Parathyroid adenoma (tissue), 2 donors: ENCODE results near the gene ENOX1.

Source experiments
- H2AFZ ChIP-seq: fragments of 300-600 bp; sonication (generic); one replicate; pipeline ENCODE4 v1.7.0; 2017; ENCODE audit warnings: antibody characterized with exemption, mild to moderate bottlenecking
- H3K27ac ChIP-seq: fragments of 300-600 bp; sonication (generic); one replicate; pipeline ENCODE4 v1.7.0; 2017
- H3K27me3 ChIP-seq: fragments of 300-600 bp; sonication (generic); one replicate; pipeline ENCODE4 v1.7.0; 2017; ENCODE audit warnings: low read length; ENCODE audit not compliant: control insufficient read depth, insufficient read depth
- H3K36me3 ChIP-seq: fragments of 300-600 bp; sonication (generic); one replicate; pipeline ENCODE4 v1.7.0; 2017; ENCODE audit warnings: low read length; ENCODE audit not compliant: control insufficient read depth, insufficient read depth
- H3K4me1 ChIP-seq: fragments of 300-600 bp; sonication (generic); one replicate; pipeline ENCODE4 v1.7.0; 2017; ENCODE audit warnings: control low read depth
- H3K4me2 ChIP-seq: fragments of 300-600 bp; sonication (generic); one replicate; pipeline ENCODE4 v1.7.0; 2017; ENCODE audit warnings: low read length
- H3K4me3 ChIP-seq: fragments of 300-600 bp; sonication (generic); one replicate; pipeline ENCODE4 v1.7.0; 2017; ENCODE audit warnings: low read depth, low read length
- H3K79me2 ChIP-seq: fragments of 300-600 bp; sonication (generic); one replicate; pipeline ENCODE4 v1.7.0; 2017; ENCODE audit warnings: control low read depth
- H3K9ac ChIP-seq: fragments of 300-600 bp; sonication (generic); one replicate; pipeline ENCODE4 v1.7.0; 2017; ENCODE audit warnings: mild to moderate bottlenecking
- H3K9me3 ChIP-seq: fragments of 300-600 bp; sonication (generic); one replicate; pipeline ENCODE4 v1.7.0; 2017; ENCODE audit warnings: low read length; ENCODE audit not compliant: control insufficient read depth
- CTCF ChIP-seq: fragments of 300-600 bp; sonication (generic); IDR thresholded peaks from one replicate; pipeline ENCODE4 v1.7.0; 2017; ENCODE audit warnings: antibody characterized with exemption, mild to moderate bottlenecking
- donor health status: primary hyperparathyroidism.

ENOX1 gene

GRCh38 chr13:43240278-43240677 is 546.5 kb downstream of the ENOX1 start:
- no peak for TF ChIP-seq CTCF
- no peak overlapping the region for H3K27ac ChIP-seq
- no peak overlapping the region for H3K9ac ChIP-seq
- H2AFZ ChIP-seq = no peak overlapping the region
- no peaks in the 10 kb centered on the region for H3K27me3 ChIP-seq
- no peaks in the 10 kb centered on the region for H3K79me2 ChIP-seq
- no peaks in the 10 kb centered on the region for H3K9me3 ChIP-seq
- no peaks in the 10 kb centered on the region for H3K4me1 ChIP-seq
- H3K4me2 ChIP-seq = no peak overlapping the region
- no peak overlapping the region for H3K4me3 ChIP-seq
- no peaks in the 10 kb centered on the region for H3K36me3 ChIP-seq

- no peaks in the 10 kb centered on the region for H3K36me3 ChIP-seq
- TF ChIP-seq CTCF = no peak
- H3K9me3 ChIP-seq = no peaks in the 10 kb centered on the region
- H3K4me1 ChIP-seq = no peaks in the 10 kb centered on the region
- H3K27ac ChIP-seq = no peak overlapping the region
- no peak overlapping the region for H3K9ac ChIP-seq
- H3K27me3 ChIP-seq = no peaks in the 10 kb centered on the region
- H3K79me2 ChIP-seq = no peaks in the 10 kb centered on the region
- no peak overlapping the region for H2AFZ ChIP-seq
- no peak overlapping the region for H3K4me3 ChIP-seq
- no peak overlapping the region for H3K4me2 ChIP-seq
Measured at GRCh38 chr13:43239275-43239840, 547.4 kb downstream of the ENOX1 start.

- no peaks in the 10 kb centered on the region for H3K4me1 ChIP-seq
Measured at GRCh38 chr13:43238341-43239083, 548.3 kb downstream of the ENOX1 start.

GRCh38 chr13:43237616-43238015 is 549.2 kb downstream of the ENOX1 start:
- Histone ChIP-seq H3K4me2 (no peak overlapping the region), H3K27ac (no peak overlapping the region), H3K9ac (no peak overlapping the region), H3K36me3 (no peaks in the 10 kb centered on the region), H3K27me3 (no peaks in the 10 kb centered on the region), H3K79me2 (no peaks in the 10 kb centered on the region), H3K4me3 (no peak overlapping the region), H3K9me3 (no peaks in the 10 kb centered on the region), H2AFZ (no peak overlapping the region), H3K4me1 (no peaks in the 10 kb centered on the region)
- no peak for TF ChIP-seq CTCF

More at GRCh38 chr13:43238341-43239083, 548.3 kb downstream of the ENOX1 start:
- TF ChIP-seq CTCF = no peak
- H3K36me3 ChIP-seq = no peaks in the 10 kb centered on the region
- H3K4me2 ChIP-seq = no peak overlapping the region
- no peak overlapping the region for H3K4me3 ChIP-seq
- H3K9ac ChIP-seq = no peak overlapping the region
- no peaks in the 10 kb centered on the region for H3K9me3 ChIP-seq
- no peak overlapping the region for H2AFZ ChIP-seq
- H3K27me3 ChIP-seq = no peaks in the 10 kb centered on the region
- H3K27ac ChIP-seq = no peak overlapping the region
- H3K79me2 ChIP-seq = no peaks in the 10 kb centered on the region

GRCh38 chr13:43235028-43235427 is 551.7 kb downstream of the ENOX1 start:
- H3K9me3 ChIP-seq = no peaks in the 10 kb centered on the region
- TF ChIP-seq CTCF = no peak
- no peak overlapping the region for H3K4me2 ChIP-seq
- H3K36me3 ChIP-seq = no peaks in the 10 kb centered on the region
- H2AFZ ChIP-seq = no peak overlapping the region
- H3K27me3 ChIP-seq = no peaks in the 10 kb centered on the region
- no peaks in the 10 kb centered on the region for H3K79me2 ChIP-seq
- H3K4me1 ChIP-seq = no peaks in the 10 kb centered on the region
- H3K4me3 ChIP-seq = no peak overlapping the region
- no peak overlapping the region for H3K27ac ChIP-seq
- H3K9ac ChIP-seq = no peak overlapping the region
